ENCODE measurements around the gene EIF4A3. TPM values are rescaled to one million over a fixed set of nuclear protein-coding genes. Genes with fewer than 3 reads are reported as not detected.

EIF4A3 gene
- total RNA-seq, 1 donor from 2014 or later = 169 TPM

- peak overlapping the region; percentile 94 for H3K4me3 Mint-ChIP-seq (ENCODE audit: low read depth)
- H3K36me3 Mint-ChIP-seq (ENCODE audit: low read depth) = peaks cover 55% of the 10 kb centered on the region
- DNase-seq (ENCODE audit: low spot score) = no peak
- H3K27me3 Mint-ChIP-seq (ENCODE audit: low read depth) = no peaks in the 10 kb centered on the region
- intact Hi-C loops (cut with micrococcal nuclease) = loop anchor here (2.0 to 5.0 kb wide), 3 partner anchors 43 to 117 kb away; partner anchors contain the start of gene GAA
- H3K4me1 Mint-ChIP-seq (ENCODE audit: low read depth) = peaks cover 26% of the 10 kb centered on the region
- H3K9me3 Mint-ChIP-seq = no peaks in the 10 kb centered on the region
- peak overlapping the region; percentile 65 for H3K27ac Mint-ChIP-seq
These were observed 1.6 kb downstream of the EIF4A3 start for GRCh38 chr17:80145076-80146075.

GRCh38 chr17:80142929-80143328 lies 4.0 kb downstream of the EIF4A3 start:
- H3K27ac Mint-ChIP-seq = no peak overlapping the region
- intact Hi-C loops (cut with micrococcal nuclease) = no loop called here
- H3K4me3 Mint-ChIP-seq (ENCODE audit: low read depth) = no peak overlapping the region
- no peaks in the 10 kb centered on the region for H3K27me3 Mint-ChIP-seq (ENCODE audit: low read depth)
- no peaks in the 10 kb centered on the region for H3K9me3 Mint-ChIP-seq
- peaks cover 79% of the 10 kb centered on the region for H3K36me3 Mint-ChIP-seq (ENCODE audit: low read depth)
- DNase-seq (ENCODE audit: low spot score) = no peak
- peaks cover 23% of the 10 kb centered on the region for H3K4me1 Mint-ChIP-seq (ENCODE audit: low read depth)

- no peak overlapping the region for H3K4me3 Mint-ChIP-seq (ENCODE audit: low read depth)
- H3K27ac Mint-ChIP-seq = no peak overlapping the region
- H3K4me1 Mint-ChIP-seq (ENCODE audit: low read depth) = peaks cover 23% of the 10 kb centered on the region
- H3K36me3 Mint-ChIP-seq (ENCODE audit: low read depth) = peaks cover 88% of the 10 kb centered on the region
- no peaks in the 10 kb centered on the region for H3K27me3 Mint-ChIP-seq (ENCODE audit: low read depth)
- H3K9me3 Mint-ChIP-seq = no peaks in the 10 kb centered on the region
- no peak for DNase-seq (ENCODE audit: low spot score)
- intact Hi-C loops (cut with micrococcal nuclease) = no loop called here
These were observed 5.3 kb downstream of the EIF4A3 start for GRCh38 chr17:80141463-80142165.

GRCh38 chr17:80138856-80139426 lies 8.0 kb downstream of the EIF4A3 start:
- no peak overlapping the region for H3K27ac Mint-ChIP-seq
- H3K36me3 Mint-ChIP-seq (ENCODE audit: low read depth) = peaks cover 90% of the 10 kb centered on the region
- H3K4me3 Mint-ChIP-seq (ENCODE audit: low read depth) = no peak overlapping the region
- peaks cover 5% of the 10 kb centered on the region for H3K4me1 Mint-ChIP-seq (ENCODE audit: low read depth)
- intact Hi-C loops (cut with micrococcal nuclease) = no loop called here
- H3K9me3 Mint-ChIP-seq = no peaks in the 10 kb centered on the region
- H3K27me3 Mint-ChIP-seq (ENCODE audit: low read depth) = no peaks in the 10 kb centered on the region
- DNase-seq (ENCODE audit: low spot score) = no peak

- DNase-seq (ENCODE audit: low spot score) = no peak
- peaks cover 2% of the 10 kb centered on the region for H3K4me1 Mint-ChIP-seq (ENCODE audit: low read depth)
- H3K27me3 Mint-ChIP-seq (ENCODE audit: low read depth) = no peaks in the 10 kb centered on the region
- no peak overlapping the region for H3K4me3 Mint-ChIP-seq (ENCODE audit: low read depth)
- intact Hi-C loops (cut with micrococcal nuclease) = no loop called here
- H3K9me3 Mint-ChIP-seq = no peaks in the 10 kb centered on the region
- peaks cover 91% of the 10 kb centered on the region for H3K36me3 Mint-ChIP-seq (ENCODE audit: low read depth)
- no peak overlapping the region for H3K27ac Mint-ChIP-seq
These were observed 9.8 kb downstream of the EIF4A3 start for GRCh38 chr17:80137131-80137530.

- Mint-ChIP-seq H3K4me1 (ENCODE audit: low read depth) (peaks cover 1% of the 10 kb centered on the region), H3K4me3 (ENCODE audit: low read depth) (no peak overlapping the region), H3K27me3 (ENCODE audit: low read depth) (peaks cover 9% of the 10 kb centered on the region), H3K9me3 (no peaks in the 10 kb centered on the region), H3K27ac (peak overlapping the region; percentile 48), H3K36me3 (ENCODE audit: low read depth) (peaks cover 58% of the 10 kb centered on the region)
- no peak for DNase-seq (ENCODE audit: low spot score)
- intact Hi-C loops (cut with micrococcal nuclease) = no loop called here
These were observed 13.3 kb downstream of the EIF4A3 start for GRCh38 chr17:80133626-80133970.

GRCh38 chr17:80132906-80133625 lies 13.9 kb downstream of the EIF4A3 start:
- H3K36me3 Mint-ChIP-seq (ENCODE audit: low read depth) = peaks cover 53% of the 10 kb centered on the region
- peaks cover 12% of the 10 kb centered on the region for H3K27me3 Mint-ChIP-seq (ENCODE audit: low read depth)
- H3K9me3 Mint-ChIP-seq = no peaks in the 10 kb centered on the region
- intact Hi-C loops (cut with micrococcal nuclease) = no loop called here
- no peak for DNase-seq (ENCODE audit: low spot score)
- no peak overlapping the region for H3K4me3 Mint-ChIP-seq (ENCODE audit: low read depth)
- H3K27ac Mint-ChIP-seq = peak overlapping the region; percentile 48
- peaks cover 1% of the 10 kb centered on the region for H3K4me1 Mint-ChIP-seq (ENCODE audit: low read depth)

- peaks cover 18% of the 10 kb centered on the region for H3K27me3 Mint-ChIP-seq (ENCODE audit: low read depth)
- H3K27ac Mint-ChIP-seq = no peak overlapping the region
- H3K4me1 Mint-ChIP-seq (ENCODE audit: low read depth) = peaks cover 1% of the 10 kb centered on the region
- DNase-seq (ENCODE audit: low spot score) = no peak
- no peak overlapping the region for H3K4me3 Mint-ChIP-seq (ENCODE audit: low read depth)
- intact Hi-C loops (cut with micrococcal nuclease) = no loop called here
- peaks cover 33% of the 10 kb centered on the region for H3K36me3 Mint-ChIP-seq (ENCODE audit: low read depth)
- H3K9me3 Mint-ChIP-seq = no peaks in the 10 kb centered on the region
These were observed 15.9 kb downstream of the EIF4A3 start for GRCh38 chr17:80130992-80131391.

GRCh38 chr17:80129006-80129565 lies 17.8 kb downstream of the EIF4A3 start:
- DNase-seq (ENCODE audit: low spot score) = no peak
- H3K4me3 Mint-ChIP-seq (ENCODE audit: low read depth) = no peak overlapping the region
- H3K9me3 Mint-ChIP-seq = no peaks in the 10 kb centered on the region
- H3K27me3 Mint-ChIP-seq (ENCODE audit: low read depth) = peaks cover 18% of the 10 kb centered on the region
- intact Hi-C loops (cut with micrococcal nuclease) = no loop called here
- peaks cover 17% of the 10 kb centered on the region for H3K36me3 Mint-ChIP-seq (ENCODE audit: low read depth)
- no peak overlapping the region for H3K27ac Mint-ChIP-seq
- peaks cover 1% of the 10 kb centered on the region for H3K4me1 Mint-ChIP-seq (ENCODE audit: low read depth)

- no peak for DNase-seq (ENCODE audit: low spot score)
- Mint-ChIP-seq H3K4me3 (ENCODE audit: low read depth) (no peak overlapping the region), H3K27ac (no peak overlapping the region), H3K27me3 (ENCODE audit: low read depth) (peaks cover 18% of the 10 kb centered on the region), H3K9me3 (no peaks in the 10 kb centered on the region), H3K4me1 (ENCODE audit: low read depth) (peaks cover 1% of the 10 kb centered on the region), H3K36me3 (ENCODE audit: low read depth) (no peaks in the 10 kb centered on the region)
- intact Hi-C loops (cut with micrococcal nuclease) = no loop called here
These were observed 20.5 kb downstream of the EIF4A3 start for GRCh38 chr17:80126449-80126715.

GRCh38 chr17:80125656-80126448 lies 21.1 kb downstream of the EIF4A3 start:
- intact Hi-C loops (cut with micrococcal nuclease) = no loop called here
- no peaks in the 10 kb centered on the region for H3K36me3 Mint-ChIP-seq (ENCODE audit: low read depth)
- no peak for DNase-seq (ENCODE audit: low spot score)
- H3K27me3 Mint-ChIP-seq (ENCODE audit: low read depth) = peaks cover 18% of the 10 kb centered on the region
- H3K4me1 Mint-ChIP-seq (ENCODE audit: low read depth) = peaks cover 1% of the 10 kb centered on the region
- H3K27ac Mint-ChIP-seq = no peak overlapping the region
- H3K4me3 Mint-ChIP-seq (ENCODE audit: low read depth) = no peak overlapping the region
- no peaks in the 10 kb centered on the region for H3K9me3 Mint-ChIP-seq
